HG03558 (cell line): ENCODE data around the gene KRT5.
"Not testable (repeated sequence)": the region's sequence is repeated elsewhere in the genome, so short reads cannot be mapped to it uniquely, and the experiment has no call there.

Experiments
- ATAC-seq: cut with Tn5 transposase; IDR thresholded peaks from one replicate; pipeline ENCODE4 v1.9.1; 2021; ENCODE audit warnings: moderate number of reproducible peaks; ENCODE audit not compliant: unreplicated experiment; ENCODE audit errors: extremely low read depth

KRT5 gene

DNA sequence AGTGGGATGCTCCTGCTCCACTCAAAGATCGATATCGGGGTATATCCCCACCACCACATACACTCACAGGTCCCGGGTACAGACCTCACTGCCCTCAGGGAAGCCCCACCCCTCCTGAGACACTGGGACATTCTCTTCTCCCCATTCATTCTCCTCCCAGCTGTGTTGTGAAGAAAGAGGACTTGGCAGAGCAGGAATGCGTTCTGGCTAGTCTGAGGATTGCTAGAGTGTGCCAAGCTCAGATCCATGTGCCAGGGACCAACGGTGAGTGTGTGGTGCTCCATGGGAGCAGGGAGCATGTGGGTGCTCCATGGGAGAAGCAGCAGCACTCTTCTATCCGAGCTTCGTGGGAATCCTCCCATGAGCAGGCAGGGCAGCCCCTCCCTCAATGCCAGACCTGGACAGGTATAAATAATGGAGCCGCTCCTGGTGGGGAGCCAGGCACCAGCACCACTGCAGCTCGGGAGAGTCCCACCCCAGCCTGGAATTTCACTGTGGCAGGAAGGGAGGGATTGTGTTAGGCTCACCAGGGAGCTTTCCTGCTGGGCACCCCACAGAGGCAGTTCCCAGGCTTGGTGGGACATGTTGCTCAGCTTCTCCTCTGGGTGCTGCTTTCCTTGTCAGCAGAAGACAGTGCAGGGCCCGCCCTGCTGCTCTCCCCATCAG lies 2.3 kb upstream of the KRT5 start:
- ATAC-seq: no peak

DNA sequence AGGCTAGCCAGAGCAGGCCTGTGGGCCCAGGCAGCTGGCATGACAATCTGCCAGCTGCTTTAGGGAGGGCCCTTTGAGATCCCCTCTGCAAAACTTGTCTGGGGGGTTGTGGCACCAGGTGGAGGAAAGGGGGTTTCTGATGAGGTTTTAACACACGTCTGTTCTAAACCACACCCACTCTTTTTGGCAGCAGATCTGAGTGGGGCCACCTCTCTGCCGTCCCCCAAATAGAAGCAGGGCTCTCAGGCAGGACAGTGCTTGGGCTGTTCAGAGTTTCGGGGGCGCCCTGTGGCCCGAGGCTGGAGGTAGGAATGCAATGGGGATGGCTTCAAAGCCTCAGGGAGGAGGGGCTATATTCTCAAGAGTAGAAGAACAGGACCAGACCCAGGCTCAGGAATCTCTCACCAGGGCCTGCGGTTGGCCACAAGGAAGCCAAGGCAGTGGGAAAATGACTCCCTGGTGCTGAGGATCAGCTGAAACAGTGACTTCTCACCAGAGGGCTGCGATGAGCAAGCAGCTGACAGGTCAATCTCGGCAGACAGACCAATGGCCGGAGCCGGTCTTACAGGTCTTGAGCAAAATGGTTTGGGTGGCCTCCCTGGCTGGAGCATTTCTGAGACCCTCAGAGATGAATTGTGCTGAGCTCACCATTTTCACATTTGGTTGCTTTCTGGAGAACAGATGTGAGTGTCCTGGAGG lies 1.5 kb upstream of the KRT5 start:
- ATAC-seq: no peak

DNA sequence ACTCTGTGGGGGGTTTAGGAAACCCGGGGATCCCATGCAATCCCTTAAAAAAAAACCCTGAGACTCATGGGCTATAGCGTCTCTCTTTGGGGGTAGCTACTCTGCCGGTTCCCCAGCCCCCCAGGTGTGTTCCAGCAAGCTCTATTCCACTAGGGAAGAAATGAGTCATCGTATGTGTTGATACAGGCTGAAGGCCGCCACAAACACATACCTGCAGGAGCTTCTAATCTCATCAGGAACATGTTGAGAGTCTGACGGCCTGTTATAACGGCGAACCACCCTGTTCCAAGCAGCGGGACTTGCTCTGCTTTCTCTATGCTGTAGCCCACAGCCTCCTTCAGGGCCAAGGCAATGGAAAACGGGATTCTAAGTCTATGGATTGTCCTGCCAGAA lies 977 bp upstream of the KRT5 start:
- no peak for ATAC-seq

DNA sequence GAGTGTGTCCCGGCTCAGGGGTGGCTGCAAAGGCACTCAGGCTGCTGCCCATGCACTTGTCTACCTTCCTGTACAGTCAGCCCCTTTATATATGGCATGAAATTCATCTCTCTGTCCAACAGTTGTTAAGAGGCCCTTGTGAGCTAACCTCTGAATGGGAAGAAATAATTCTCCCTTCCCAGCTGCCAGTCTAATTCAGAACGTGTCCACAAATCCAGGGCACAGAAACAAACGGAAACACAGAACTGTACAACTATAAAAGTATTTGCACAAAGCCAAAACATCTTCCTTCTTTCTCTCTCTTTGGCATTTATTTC lies 849 bp downstream of the KRT5 start:
- no peak for ATAC-seq

DNA sequence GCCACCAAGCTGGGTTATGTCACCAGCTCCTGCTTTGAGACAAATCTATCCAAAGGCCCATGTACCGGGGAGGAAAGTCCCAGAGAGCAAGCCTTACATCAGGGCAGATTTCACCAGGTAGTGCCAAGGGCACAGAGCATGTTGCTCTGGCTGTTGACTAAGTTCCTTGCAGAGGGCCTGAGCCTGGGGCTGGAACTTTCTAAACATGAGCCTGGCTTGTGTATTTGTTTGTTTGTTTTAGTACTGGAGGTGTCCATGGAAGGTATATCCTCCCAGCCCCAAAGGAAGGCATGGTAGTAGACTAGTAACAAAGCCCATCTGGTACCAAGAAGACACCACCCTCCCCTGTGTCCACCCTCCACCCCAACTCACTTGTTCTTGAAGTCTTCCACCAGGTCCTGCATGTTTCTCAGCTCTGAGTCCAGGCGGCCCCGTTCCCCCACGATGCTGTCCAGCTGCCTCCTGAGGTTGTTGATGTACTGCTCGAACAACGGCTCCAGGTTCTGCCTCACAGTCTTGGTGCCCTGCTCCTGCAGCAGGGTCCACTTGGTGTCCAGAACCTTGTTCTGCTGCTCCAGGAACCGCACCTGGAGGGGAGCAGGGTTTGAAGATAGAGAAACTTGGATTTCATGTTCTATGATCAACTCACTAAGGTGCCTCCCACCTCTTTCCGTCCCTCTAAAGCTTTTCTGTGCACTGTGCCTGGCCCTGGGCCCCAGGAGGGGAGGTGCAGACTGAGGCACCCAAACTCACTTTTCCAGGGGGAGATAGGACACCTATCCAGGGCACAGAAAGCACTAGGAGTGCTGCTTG lies 1.4 kb downstream of the KRT5 start:
- no peak for ATAC-seq

DNA sequence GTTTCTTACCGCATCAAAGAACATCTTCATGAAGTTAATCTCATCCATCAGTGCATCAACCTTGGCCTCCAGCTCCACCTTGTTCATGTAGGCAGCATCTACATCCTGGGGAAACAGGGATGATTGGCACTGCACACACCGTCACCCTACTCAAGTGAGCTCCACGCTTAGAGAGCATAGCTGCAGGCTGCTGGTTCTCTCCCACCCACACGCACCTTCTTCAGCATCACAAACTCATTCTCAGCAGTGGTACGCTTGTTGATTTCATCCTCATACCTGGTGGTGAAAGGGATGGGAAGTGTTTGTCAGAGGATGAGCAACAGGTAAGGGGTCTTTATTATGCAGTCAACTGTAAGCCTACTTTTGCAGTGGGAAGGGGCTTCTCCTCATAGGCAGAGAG lies 2.3 kb downstream of the KRT5 start:
- ATAC-seq: no peak

DNA sequence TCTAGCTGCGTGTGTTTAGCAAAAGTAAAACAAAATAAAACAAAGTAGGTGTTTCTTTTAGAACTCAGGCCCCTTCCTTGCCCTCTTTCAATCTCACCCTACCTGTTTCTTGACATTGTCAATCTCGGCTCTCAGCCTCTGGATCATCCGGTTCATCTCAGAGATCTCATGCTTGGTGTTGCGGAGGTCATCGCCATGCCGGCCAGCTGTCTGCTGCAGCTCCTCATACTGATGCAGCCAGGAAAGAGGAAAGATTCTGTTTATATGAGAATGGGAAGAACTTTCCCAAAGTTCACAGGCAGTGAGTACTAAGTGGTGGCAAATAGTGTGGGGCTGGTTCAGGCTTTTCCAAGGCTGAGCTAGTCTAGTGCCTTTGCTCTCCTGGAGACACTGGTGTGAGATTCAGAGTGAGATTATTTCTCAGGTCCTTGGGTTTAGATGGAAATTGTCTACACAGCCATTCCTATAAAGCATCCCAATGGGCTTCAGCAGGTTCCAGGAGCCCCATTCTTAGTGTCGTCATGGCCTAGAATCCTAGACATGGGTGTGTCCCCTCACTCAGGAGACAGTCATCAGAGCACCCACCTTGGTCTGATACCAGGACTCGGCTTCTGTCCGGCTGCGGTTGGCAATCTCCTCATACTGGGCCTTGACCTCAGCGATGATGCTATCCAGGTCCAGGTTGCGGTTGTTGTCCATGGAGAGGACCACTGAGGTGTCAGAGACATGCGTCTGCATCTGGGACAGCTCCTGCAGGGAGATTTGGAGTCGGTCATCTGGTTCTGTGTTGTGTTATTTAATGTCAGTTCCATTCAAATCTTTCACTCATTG lies 3.0 kb downstream of the KRT5 start:
- ATAC-seq: no peak

DNA sequence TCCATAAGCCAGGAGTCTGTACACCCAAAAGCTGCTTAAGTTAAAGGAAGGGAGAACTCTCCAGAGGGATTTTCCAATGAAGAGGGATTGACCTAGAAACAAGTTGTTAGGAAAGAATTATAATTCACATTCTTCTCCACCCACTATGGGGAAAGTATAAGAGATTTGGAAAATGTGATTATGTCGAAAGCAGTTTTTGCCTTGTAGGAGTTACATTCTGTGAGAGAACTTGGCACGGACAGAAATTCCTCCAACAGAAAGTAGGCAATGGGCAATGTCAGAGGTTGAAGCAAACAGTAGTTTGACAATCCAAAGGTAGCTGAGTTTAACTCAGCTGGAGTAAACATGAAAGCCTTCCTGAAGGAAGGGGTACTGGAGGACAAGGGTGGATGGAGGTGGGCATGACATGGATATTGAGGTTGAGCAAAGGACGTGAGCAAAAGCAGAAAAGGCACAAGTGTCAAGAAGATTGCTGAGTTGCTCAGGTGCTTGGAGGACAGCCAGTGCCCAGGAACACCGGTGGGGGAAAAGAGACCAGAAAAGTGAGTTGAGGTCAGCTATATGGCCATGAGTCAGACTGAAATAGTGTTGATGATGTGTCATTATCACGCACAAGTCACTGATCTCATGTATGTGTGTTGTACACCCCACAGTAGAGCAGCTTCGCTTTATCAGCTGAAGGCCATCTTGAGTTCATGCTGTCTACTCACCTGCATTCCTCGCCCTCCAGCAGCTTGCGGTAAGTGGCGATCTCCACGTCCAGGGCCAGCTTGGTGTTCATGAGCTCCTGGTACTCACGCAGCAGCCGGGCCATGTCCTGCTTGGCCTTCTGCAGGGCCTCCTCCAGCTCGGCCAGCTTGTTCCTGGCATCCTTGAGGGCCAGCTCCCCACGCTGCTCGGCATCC lies 4.0 kb downstream of the KRT5 start:
- no peak for ATAC-seq

DNA sequence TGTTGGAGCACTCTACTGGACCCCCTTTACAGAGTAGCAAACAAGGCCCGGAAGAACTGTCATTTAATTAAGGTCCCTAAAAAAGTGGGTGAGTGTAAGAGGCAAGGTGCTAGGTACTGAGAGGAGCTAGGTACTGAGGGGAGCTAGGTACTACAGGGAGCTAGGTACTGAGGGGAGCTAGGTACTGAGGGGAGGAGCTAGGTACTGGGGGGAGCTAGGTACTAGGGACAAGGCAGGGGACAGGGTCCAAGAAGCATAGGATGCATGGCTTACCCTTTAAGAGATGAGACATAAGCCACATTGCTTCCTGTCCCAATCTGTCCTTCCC lies 4.9 kb downstream of the KRT5 start:
- ATAC-seq: no peak

DNA sequence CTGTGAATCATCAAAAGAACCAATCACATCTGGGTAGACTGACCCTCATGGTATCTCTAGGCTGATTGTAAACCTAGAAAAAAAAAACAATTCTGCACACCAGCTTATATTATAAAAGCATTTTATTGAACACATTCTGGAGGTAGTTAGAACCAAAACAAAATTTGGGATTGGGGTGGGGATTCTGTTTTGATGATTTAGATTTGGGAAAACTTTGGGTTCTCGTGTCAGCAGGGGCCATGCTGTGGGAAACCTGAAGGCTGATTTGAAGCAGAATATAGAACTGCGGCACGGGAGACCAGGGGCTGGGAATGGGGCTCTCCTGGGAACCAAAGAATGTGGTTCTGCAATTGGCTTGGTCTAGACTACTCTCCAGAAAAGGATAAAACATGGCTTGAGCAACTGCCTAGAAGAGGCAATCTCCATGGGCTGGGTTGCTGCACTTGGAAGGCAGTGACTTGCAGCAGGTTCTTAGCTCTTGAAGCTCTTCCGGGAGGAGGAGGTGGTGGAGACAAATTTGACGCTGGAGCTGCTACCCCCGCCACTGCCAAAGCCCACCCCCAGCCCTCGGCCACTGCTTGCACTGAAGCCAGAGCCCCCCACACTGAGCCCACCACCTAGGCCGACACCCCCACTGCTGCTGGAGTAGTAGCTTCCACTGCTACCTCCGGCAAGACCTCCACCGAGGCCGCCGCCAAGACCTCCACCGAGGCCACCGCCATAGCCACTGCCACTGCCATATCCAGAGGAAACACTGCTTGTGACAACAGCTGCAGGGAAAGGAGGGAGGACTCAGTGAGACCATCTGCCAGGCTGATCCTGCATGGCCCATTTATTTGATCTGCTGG lies 5.5 kb downstream of the KRT5 start:
- no peak for ATAC-seq

DNA sequence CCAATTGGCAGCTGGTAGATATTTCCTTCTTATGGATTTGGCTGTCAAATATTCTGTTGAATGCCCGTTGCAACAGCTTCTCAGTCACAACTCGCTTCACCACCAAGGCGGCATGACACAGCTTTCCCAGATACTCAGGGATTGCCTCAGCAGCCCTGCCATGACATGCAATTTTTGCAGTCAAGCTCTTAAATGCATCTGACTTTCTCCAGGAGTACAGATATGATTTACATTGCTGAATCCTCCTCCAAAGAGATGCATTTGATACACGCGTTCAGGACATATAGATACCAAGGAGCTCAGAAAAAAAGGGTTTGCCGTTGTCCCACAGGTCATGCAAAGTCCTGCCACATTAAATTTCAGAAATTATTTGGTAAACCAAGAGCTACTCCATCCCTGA lies 6.5 kb downstream of the KRT5 start:
- ATAC-seq: no peak

DNA sequence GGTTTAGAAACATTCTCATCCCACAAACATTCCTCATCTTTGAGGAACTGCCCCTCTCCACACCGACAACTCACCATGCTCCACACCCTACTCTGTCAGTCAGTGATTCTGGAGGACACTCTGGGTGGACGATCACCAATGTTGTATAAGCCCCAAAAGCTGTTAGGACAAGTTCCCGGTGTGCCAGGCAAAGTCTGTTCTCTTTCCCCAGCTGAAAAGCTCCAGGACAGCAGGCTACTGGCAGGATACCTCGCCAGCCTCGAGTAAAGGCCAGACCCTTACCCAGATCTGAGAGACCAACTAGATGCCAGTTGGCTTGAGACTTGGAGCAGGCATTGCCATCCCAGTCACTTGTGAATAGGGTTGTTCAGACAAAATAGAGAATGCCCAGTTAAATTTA lies 12.0 kb downstream of the KRT5 start:
- no peak for ATAC-seq

DNA sequence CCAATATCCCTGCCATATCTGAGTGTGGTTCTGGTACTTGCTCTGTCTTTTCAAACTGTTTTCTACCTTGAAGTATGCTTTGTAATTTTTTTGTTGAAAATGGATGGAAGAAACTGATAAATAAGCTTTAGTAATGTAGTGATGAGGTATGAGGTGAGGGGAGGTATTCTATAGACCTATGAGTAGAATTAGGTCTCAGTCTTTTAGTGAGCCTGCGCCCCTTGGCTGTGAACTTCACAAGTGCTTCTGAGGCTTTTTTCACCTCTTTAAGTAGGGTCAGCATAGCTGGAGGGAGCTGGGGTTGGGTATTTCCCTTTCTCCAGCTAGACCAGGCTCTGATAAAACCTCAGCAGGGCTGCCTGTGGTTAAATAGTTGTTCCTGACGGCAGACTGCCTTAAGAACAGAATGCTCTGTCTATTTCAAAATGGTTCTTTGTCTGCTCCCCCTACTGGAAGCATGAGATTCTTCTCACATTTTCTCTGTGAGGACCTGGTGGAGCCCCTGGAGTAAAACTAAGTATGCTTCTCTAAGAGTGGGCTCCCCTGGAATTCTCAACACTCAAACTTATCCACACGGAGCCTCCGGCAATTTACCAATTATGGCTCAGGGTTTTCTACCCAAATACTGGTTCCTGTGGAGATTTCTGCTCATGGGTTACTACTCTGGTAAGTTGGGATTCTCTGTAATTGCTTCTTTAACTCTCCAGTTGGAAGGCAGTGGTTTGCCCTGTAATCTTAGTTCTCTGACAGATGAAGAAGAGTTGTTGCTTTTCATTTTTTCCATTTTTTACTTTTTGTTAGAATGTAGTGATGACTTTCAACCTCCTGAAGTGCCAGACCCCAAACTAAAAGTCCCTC lies 13.1 kb downstream of the KRT5 start:
- no peak for ATAC-seq

DNA sequence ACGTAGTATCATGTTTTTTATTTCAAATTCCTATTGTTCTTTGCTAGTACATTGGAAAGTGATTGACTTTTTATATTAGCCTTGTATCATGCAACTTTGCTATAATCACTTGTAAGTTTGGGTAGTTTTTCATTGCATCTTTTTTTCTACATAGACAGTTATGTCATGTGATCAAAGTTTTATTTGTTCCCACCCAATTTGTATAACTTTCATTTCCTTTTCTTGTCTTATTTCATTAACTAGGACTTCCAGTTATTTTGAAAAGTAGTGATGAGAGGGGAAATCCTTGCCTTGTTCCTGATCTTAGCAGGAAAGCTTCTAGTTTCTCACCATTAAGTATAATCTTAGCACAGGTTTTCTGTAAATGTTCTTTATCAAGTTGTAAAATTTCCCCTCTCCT lies 17.3 kb downstream of the KRT5 start:
- ATAC-seq: no peak

DNA sequence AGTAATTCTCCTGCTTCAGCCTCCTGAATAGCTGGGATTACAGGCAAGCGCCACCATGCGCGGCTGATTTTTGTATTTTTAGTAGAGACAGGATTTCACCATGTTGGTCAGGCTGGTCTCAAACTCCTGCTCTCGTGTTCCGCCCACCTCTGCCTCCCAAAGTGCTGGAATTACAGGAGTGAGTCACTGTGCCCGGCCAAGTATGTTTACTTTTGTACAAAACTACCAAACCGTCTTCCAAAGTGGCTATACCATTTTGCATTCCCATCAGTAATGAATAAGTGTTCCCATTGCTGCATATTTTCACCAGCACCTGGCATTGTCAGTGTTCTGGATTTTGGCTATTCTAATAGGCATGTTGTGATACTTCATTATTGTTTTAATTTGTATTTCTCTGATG lies 18.7 kb downstream of the KRT5 start:
- ATAC-seq: no peak

DNA sequence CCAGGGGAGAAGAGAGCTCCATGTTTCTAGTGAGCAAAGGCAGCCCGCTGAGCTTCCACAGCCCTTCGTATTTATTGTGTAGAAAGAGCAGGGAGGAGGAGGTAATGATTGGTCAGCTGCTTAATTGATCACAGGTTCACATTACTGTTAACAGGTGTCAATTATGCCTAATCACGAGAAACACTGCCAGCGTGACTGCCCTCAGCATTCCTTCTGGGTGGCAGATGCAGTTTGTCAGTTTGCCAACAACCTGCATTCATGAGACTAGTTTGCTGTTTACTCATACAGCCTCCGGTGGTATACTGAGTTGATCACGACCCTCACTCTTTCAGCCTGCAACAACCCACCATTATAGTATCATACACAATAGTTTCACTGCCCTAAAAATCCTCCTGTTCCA lies 19.6 kb downstream of the KRT5 start:
- not testable (repeated sequence) for ATAC-seq

DNA sequence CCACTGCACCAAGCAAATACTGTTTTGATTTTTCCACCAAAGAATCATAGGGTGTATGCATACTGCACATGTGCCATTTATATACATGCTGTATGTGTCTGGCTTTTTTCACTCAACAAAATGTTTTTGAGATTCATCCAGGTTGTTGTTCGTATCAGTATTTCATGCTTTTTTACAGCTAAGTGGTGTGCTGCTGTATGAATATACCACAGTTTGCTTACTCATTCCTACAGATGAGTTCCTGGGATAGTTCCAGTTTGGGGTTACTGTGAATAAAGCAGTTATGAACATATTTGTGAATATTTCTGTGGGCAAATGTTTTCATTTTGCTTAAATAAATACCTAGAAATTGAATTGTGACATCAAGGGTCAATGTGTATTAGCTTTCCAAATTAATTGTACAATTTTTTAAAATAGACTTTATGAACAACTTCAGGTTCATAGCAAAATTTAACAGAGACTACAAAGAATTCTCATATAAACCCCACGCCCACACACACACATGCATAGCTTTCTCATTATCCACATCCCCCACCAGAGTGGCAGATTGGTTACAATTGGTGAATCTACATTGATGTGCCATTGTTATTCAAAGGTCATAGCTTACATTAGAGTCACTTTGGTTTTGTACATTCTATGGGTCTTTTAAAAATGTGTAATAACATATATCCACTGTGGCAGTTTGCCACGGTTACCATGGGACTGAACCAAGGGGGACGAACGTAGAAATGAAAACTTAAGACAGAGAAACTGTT lies 20.2 kb downstream of the KRT5 start:
- no peak for ATAC-seq
